ENCODE results near the gene ADGRL2.

The ADGRL2 gene

DNA sequence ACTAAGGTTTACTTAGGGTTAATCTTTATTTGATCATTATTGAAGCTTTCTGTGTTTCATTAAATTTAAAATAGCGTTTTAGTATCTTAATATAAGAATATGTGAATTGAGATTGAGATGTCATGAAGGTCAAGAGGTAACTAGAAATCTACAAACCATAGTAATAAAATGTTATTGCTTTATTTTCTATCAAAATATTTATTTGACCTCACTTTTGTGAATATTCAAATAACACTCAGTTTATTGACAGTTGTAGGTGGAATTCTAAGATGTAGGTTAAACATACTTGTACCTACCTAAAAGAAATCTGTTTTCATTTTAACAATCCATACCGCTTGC is 5.7 kb downstream of the ADGRL2 start:
- DNase-seq = no peak

DNA sequence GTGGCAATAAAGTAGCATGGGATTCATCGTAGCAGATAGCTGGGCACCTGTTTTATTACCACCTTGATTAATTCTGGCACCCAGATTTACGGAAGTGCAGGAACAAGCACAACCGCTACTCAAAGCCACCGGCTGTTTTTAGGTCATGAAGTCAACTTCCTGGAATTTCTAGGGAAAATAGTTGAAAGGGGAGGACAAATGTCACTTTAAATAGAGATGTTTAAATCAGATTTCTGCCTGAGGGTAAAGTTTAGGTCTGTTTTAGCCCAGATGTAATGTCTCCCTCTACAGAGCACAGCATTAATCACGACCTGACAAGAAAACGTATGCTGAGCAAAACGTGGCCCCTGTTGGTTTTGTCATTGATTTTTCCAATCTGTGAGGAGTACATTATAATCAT is 8.0 kb downstream of the ADGRL2 start:
- no peak for DNase-seq

DNA sequence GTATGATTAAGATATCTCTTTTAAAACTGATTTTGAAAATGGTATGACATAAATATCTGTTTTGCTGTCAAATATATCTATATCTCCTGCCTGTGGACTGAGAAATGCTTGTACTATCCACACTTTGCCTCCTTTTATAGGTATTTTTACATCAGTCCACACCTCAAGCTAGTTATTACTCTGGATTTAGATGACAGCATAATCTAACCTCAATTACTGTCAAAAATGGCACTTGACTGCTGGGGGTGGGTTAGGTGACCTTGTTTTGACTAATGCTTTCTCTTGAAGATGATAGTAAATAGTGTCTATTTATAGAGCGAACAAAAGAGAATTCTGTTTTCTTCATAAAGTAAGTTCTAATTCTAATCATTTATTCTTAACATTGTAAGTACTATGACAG is 9.1 kb downstream of the ADGRL2 start:
- DNase-seq = no peak

DNA sequence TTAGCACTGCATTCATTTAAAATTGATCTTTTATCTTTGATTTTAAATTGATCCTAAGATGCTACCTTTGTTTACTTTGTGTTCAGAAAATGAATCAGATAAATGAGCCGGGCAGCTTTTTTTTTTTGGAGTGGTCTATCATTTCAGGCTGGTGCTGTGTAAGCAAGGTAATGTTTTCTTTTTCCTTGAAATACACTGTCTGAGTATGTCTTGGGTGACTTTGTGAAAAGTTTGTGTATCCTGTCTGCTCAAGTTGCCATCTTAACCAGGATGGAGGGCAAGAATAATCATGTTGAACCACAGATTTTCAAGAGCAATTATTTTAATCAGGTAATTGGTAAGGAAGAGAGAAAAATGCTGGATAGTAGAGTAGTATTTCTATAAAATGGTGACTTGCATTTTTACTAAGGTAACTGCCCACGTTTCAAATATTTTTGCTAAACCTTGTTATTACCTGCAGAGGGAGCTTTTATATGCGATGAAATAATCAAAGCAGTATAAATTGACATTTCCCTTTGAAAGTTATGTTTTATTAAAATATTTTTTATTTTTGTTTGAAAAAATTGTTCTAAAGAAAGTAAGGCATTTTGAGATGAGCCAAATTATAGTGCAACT is 11.1 kb downstream of the ADGRL2 start:
- peak; percentile 3 for DNase-seq

DNA sequence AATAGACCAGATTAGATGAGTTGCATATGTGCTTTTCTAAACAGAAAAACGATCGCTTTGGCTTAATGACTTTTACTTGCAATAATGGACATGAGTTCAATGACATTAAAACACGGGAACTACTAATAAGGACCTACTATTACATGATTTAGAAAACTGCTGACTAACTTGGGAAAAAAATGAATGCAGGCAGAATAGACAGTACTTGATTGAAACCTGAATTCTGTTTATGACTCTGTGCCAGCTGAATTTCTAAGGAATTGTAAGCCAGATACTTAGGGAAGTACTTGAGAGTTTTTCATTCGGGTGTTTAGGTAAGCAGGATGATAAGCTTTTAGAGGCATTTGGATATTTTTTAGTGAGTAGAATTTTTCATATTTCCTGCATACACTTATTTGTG is 12.0 kb downstream of the ADGRL2 start:
- no peak for DNase-seq

DNA sequence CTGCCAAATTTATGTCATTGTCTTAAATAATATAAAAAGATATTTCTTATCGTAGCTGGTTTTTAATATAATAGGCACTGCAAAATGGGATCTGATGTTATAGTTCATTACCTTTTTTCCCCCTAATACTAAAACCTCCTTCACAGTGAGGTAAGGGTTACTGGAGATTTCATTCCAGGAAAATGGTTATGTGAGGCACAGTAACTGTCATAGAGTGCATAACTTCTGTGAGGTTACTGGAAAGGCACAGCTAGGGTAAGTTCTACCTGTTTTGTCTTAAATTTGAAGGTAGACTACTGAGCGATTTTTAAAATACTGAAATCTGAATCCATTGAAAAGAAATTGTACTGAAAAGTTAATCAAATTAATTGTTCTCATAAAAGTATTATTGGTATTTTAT is 13.0 kb downstream of the ADGRL2 start:
- DNase-seq = no peak

DNA sequence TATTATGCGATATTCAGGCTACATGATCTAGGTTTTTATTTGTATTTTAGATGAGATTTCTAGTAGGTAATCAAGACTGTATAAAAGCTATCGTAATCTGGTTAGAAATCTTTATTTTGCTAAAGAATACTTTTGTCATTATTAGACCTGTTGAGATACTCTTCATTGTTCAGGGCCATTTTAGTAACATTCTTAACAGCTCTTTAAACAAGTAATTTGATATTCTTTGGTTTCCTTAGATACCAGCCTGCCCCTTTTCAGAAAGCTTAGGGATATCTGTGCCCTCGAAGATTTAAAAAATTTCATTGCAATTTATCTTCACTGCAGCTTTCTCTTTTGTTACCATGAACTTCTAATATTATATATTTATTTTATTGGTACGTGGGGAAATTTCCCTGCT is 18.9 kb downstream of the ADGRL2 start:
- DNase-seq = no peak

GRCh38 chr1:81820765-81821164 is 20.0 kb downstream of the ADGRL2 start:
- no peak for DNase-seq

DNA sequence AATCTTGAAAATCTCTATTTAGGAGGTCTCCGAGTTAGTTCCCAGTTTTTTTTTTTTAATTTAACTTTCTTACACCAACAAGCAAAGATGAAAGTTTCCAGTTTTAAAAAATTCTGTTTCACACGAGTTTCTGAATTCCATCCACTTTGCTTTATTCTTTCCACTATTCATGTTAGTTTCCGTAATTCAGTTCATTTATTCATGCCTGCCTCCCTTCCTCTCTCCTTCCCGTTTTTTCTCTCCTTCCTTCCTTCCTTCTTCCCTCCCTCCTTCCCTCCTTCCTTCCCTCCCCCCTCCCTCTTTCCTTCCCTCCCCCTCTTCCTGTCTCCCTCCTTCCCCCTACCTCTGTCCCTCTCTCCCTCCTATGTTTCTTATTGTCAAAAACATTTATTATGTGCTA is 22.3 kb downstream of the ADGRL2 start:
- DNase-seq = no peak

- DNase-seq = no peak
These were observed 24.0 kb downstream of the ADGRL2 start for GRCh38 chr1:81824759-81825158.

GRCh38 chr1:81827942-81828341 is 27.2 kb downstream of the ADGRL2 start:
- no peak for DNase-seq

DNA sequence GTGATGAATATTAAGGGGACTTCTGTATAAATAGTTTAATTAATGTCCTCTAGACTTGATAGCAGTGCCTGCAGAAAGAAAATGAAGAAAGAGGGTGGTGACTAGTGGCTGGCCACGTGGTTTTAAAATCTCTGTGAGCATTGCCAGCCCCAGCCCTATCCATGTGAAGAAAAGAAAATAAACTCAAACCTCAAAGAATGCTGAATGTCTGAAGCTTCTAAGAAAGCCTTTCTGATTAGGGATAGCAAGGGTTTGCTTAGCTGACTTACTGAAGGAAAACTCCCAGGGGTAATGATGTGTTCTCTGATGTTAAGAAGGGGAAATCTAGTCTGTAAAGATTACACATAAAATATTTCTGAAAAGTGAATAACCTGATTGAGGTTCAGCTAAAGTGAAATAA is 31.8 kb downstream of the ADGRL2 start:
- DNase-seq = no peak

GRCh38 chr1:81833722-81834121 is 33.0 kb downstream of the ADGRL2 start:
- no peak for DNase-seq

DNA sequence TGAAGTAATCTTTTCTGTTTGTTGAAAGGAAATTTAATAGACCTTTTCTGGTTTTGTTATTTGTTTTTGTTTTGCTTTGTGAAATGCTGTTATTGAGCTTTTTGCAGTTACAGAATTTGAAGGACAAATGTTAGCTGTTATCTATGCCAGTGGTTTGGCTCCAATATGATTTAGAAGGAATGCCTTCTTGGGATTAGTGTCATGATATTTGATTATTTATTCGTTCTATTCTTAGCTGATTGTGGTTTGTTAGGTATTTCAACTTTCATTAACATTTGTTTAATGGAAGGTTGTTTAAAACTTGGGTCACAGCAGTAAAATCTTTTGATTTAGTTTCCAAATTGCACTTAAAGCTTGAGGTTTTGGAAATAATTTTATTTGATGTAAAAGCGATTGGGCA is 33.5 kb downstream of the ADGRL2 start:
- DNase-seq = no peak

- DNase-seq = no peak
These were observed 34.4 kb downstream of the ADGRL2 start for GRCh38 chr1:81834921-81835698.

DNA sequence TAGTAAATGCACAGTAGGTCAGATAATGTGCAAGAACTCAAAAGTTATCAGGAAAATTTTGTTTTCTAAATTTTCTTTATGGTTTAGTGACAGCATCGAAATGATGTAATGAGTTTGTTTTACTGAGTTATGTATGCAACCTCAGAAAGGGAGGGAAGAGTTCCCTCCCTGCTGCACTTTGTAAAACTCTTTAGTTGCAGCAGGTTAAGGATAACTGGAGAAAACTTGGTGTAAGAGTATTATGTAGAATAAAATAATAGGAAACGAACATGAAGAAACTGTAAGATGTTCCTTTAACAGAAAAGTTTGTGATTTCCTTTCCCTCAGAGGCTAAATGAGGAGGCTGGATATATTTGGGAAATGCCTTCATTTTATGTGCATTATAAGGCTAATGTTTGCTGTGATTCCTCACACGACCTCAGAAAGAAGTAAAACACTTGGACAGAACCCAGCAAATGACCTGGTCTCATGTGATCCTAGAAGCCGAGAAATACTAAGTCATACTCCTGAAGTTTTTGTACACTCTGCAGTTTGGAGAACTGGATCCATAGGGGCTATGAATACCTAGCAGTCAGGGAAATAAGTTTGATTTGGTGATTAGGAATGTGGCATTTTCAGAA is 35.4 kb downstream of the ADGRL2 start:
- DNase-seq = no peak

GRCh38 chr1:81838600-81839218 is 38.0 kb downstream of the ADGRL2 start:
- no peak for DNase-seq

GRCh38 chr1:81840805-81841204 is 40.1 kb downstream of the ADGRL2 start:
- DNase-seq = no peak

DNA sequence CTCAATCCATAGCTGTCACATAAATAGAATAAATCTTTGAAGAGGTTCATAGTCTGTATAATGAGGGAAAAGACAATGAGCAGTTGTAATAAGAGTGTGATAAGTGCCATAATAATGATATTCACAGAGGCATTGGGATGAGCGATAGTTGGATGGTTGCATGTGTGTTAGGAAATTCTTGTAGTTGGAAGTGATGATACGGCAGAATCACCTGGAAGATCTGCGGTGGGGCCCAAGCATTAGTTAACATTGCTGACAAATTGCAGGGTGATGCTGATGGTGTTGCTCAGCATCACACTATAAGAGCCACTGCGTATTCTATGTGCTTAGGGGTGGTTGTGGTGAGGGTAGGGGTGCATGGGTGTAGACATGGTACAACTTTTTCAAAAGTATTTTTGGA is 41.1 kb downstream of the ADGRL2 start:
- no peak for DNase-seq

- DNase-seq = no peak
These were observed 43.7 kb downstream of the ADGRL2 start for GRCh38 chr1:81844477-81844876.

- DNase-seq = no peak
These were observed 45.9 kb downstream of the ADGRL2 start for GRCh38 chr1:81846630-81847029.

DNA sequence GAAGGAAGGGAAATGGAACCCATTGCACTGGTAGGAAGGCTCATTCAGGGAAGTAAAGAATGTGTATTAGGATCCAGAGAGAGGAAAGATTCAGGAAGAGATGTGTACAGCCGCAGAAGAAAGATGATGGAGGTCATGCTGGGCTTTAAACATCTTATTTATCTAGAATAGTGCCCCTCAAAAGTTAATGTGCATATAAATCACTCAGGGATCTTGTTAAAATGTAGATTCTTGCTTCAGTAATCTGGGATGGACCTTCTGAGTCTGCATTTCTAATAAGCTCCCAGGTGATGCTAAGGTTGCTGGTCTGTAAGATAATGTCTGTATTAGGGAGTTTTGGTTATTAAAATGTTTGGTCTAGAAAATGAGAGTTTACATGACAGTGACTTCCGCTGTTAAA is 46.3 kb downstream of the ADGRL2 start:
- DNase-seq = no peak

DNA sequence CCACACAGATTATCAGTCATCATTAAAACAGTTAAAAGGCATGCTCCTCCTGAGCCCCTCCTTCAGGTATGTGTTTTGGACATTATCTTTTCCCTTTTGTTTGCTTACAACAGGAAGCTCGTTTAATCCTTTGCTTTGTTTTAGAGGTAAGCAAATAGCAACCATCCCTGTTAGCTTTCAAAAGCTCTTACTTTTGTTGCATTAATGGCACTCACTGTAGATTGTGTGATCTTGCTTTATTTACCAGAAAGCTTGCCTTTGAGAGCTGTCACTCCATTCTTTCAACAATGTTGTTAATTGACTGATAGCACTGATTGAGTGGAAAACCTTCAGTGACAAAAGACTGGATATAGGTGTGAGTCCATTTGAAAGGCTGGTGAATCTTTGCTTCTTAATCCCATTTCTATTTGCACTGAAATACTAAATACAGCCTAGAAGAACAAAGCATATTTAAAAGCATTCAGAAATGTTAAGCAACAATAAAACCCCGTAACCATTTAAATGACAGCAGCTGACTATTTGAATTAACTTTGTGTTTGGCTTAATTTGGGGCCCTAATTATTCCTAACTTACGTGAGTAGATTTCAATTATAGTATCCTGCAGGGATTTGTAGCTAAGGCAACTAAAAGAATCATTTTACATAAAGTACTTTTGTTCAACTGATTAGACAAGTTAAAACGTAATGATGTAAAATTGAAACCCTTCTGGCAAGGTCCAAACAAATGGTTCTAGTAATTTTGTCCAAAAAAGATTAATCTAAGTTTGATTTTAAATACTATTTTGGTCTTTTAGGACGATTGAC is 48.3 kb downstream of the ADGRL2 start:
- DNase-seq = peak; percentile 33

All from COR-L47 (cell line).